Measurements from ENCODE around the gene SPIN1.

SPIN1 gene

GRCh38 chr9:88501086-88501485 lies 112.8 kb downstream of the SPIN1 start:
- DNase-seq, result no peak

GRCh38 chr9:88502552-88503034 lies 114.3 kb downstream of the SPIN1 start:
- no peak for DNase-seq

GRCh38 chr9:88503081-88503844 lies 115.0 kb downstream of the SPIN1 start:
- DNase-seq, result no peak

- no peak for DNase-seq
Measured at GRCh38 chr9:88503845-88504764, 115.9 kb downstream of the SPIN1 start.

GRCh38 chr9:88508326-88508725 lies 120.1 kb downstream of the SPIN1 start:
- no peak for DNase-seq

GRCh38 chr9:88511906-88512305 lies 123.7 kb downstream of the SPIN1 start:
- no peak for DNase-seq

- DNase-seq, result no peak
Measured at GRCh38 chr9:88514247-88514646, 126.0 kb downstream of the SPIN1 start.

GRCh38 chr9:88521308-88521707 lies 133.1 kb downstream of the SPIN1 start:
- DNase-seq, result no peak

GRCh38 chr9:88522360-88522759 lies 134.1 kb downstream of the SPIN1 start:
- no peak for DNase-seq

- DNase-seq, result no peak
Measured at GRCh38 chr9:88523056-88523455, 134.8 kb downstream of the SPIN1 start.

GRCh38 chr9:88524911-88525310 lies 136.7 kb downstream of the SPIN1 start:
- DNase-seq, result no peak

GRCh38 chr9:88527618-88528017 lies 139.4 kb downstream of the SPIN1 start:
- no peak for DNase-seq
